NCI-H345 (cell line): ENCODE results near the gene CALU.

Experiments
- DNase-seq: peaks from one replicate; lab custom pipeline; 2025; lab: John Stamatoyannopoulos, UW

Gene CALU

DNA sequence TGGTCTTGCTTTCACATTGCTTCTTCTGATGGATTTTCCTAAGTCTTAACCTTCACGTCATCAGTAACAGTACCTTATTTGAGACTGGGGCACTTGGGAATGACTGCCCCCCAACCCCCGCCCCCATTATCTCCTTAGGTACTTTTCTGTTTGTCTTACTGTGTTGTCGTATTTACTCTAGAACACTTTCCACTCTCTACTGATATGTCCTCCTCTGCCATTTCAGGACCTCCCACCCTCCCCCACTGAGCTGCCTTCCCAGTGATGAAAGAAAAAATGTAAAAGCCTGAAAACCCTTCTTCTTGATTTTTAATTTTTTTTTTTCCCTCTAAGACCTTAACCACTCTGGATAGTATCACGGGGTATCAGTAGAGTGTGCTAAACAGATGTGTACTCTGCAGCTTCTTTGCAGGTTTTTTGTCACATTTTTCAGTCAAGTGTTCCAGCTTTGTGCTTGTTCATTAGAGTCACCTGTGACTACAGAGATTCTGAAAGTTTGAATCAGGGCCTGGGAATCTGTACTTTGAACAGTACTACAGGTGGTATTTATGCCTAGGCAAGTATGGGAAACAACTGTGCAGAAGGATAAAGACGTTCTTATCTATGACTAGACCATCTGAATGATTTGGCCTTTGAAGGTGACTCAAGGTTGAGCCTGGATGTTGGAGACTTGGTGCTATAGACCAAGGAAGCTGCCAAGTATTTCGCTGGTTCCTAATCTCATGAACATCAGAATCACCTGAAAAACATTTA, 8.3 kb downstream of the CALU start:
- no peak for DNase-seq

DNA sequence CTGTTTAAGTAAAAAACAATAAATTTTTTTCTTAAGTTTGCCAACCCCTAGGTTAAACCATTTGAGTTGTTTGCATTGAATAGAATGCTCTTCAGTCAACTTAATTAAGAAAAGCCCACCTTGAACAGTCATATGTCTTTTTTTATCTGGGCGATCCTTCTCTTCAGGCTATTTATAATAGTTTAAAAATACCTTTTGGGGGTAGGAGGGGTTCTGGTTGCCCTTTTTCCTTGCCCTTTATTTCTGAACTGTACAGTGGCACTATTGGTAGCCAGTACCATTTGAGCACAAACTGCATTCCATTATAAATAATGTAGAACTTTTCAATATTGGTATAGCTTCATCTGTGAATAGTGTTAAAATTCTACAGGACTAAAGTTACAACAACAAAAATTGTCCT, 13.1 kb downstream of the CALU start:
- no peak for DNase-seq

DNA sequence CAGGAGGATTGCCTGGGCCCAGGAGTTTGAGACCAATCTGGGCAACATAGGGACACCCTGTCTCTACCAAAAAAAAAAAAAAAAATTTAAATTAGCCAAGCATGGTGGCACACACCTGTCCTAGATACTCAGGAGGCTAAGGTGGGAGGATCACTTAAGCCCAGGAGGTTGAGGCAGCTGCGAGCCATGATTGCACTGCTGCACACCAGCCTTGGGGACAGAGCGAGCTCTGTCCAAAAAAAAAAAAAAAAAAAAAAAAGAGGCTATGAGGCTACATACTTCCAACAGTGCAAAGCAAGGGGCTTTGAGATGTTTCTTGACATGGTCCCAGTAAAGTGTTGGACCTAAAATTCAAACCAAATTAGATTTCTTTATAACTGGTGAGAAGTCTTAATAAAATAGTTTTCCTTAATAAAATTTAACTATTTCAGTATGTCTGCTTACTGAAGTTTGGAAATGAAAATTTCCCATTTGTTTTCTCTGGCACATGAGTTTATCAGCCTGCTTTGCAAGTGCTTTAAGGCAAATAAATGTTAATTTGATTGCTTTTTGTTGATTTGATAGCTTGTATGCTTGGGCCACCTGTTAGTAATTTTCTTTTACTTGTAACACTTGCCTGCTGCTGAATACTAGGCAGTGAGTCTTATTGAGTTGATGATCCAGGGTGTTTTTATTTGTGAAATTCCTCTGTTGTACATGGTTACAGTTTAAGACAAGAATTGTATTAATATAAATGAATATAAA, 16.1 kb downstream of the CALU start:
- DNase-seq, result no peak

DNA sequence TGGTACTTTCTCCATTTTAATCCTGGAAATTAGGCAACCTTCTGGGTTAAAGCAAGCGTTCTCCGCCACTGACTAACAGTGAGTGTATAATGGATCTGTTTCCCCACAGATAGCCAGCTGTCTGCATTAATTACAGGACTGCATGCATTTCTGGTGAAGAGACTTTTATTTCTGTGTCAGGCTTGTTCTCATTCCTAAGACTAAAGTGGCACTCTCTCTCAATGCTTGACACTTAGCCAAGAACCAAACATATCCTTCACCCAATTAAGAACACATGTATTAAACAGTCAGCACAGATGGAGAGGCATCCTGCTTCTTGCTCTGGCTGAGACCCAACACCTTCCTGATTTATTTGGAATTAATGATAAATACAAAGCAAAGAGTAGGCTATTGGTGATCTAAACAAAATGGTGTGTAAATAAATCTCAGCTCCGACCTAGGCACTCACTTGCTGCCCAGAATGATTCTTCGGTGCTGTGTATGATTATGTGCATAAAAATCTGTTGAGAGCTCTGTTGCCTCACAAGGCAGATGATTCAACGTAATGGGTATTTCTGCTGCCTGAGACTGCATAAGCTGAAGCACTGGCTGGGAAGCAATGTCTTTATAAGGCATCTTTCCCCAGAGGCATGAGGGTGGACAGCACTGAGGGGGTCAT, 16.8 kb downstream of the CALU start:
- DNase-seq, result no peak

DNA sequence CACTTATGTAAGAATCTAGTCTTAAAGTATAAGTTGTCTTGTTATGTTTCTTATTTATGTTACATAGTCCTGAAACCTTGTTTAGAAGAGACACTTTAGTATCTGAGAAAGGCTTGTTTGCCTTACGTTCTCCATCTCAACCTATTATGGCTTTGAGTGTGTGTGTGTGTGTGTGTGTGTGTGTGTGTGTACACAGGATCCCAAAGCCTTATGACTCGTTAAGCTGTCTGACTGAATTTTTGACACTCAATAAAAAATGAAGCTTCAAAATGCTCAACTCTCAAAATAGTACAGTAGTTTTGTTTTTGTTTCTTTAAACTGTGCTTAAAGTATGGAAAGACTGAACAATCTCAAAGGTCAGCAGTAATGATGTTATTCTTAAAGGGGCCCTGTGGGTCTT, 18.0 kb downstream of the CALU start:
- no peak for DNase-seq

DNA sequence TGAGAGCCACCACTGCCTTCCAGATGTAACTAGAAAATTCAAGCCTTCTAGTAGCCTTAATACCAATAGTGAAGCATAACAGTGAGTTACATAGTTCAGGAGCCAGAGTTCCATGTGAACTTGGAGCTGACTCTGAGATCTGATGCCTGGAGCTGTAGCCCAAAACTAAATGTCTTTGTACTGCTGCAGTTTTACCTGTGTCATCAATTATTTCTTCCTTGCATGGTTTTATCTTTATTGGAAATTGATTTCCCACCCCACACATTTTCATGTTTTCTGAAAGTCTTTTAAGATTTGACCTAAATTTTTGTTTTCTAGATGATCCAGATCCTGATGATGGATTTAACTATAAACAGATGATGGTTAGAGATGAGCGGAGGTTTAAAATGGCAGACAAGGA, 19.4 kb downstream of the CALU start:
- DNase-seq, result no peak

DNA sequence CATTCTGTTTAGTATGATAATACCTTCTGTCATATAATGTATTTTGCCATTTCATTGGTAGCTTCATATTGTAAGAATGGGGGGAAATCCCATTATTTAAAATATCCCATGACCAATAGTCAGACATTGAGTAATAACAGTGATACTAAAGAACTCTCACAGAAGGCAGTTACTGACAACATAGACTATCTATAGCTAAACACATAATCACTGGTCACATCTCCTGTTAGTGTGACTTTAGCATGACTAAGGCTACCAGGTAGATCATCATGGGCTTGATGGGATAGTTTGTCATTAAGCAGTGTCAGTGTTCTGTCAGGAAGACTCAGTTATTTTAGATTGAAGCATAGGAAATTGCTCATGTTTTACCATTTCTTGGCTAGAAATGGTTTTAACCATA, 20.1 kb downstream of the CALU start:
- no peak for DNase-seq

DNA sequence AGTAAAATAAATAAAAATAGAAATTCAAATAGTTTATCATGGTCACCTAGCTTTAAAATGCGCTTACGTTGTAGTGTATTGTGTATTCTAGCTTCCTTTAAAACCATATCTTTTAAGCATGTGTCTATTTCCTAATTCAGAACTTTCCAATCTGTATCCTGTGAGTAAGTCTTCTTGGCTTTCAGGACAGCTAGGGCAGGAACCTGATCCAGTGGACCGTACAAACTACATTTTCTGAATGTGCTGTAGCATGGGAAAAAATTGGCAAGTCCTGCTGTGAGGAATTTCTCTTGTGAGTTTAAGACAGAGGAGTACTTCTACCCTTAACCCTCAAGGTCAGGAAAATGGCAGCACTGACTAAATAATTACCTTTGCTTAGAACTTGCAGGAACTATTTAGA, 24.4 kb downstream of the CALU start:
- no peak for DNase-seq

DNA sequence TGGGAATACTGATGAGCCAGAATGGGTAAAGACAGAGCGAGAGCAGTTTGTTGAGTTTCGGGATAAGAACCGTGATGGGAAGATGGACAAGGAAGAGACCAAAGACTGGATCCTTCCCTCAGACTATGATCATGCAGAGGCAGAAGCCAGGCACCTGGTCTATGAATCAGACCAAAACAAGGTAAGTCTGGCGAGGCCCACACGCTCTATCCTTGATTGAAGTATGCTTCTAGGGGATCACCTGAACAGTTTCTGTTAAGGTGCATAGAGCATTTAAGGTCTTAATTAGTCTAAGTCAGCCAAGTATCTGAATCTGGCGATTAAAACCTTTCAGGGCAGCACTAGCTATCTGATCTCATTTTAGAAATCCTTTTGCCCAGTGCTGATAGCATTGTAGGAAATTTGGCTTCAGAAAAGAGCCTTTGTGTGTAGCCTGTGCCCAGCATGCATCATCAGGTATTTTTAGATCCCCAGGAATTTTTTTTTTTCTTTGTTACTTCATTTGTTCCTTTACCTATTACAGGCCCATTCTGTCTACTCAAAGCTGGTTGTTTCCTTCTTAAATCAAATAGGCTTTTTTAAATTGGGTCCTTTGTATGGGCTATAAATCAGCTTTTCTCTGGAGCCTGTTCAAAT, 28.4 kb downstream of the CALU start:
- DNase-seq, result no peak

DNA sequence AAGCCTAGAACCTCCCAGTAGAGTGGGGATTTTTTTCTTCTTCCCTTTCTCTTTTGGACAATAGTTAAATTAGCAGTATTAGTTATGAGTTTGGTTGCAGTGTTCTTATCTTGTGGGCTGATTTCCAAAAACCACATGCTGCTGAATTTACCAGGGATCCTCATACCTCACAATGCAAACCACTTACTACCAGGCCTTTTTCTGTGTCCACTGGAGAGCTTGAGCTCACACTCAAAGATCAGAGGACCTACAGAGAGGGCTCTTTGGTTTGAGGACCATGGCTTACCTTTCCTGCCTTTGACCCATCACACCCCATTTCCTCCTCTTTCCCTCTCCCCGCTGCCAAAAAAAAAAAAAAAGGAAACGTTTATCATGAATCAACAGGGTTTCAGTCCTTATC, 31.1 kb downstream of the CALU start:
- no peak for DNase-seq

DNA sequence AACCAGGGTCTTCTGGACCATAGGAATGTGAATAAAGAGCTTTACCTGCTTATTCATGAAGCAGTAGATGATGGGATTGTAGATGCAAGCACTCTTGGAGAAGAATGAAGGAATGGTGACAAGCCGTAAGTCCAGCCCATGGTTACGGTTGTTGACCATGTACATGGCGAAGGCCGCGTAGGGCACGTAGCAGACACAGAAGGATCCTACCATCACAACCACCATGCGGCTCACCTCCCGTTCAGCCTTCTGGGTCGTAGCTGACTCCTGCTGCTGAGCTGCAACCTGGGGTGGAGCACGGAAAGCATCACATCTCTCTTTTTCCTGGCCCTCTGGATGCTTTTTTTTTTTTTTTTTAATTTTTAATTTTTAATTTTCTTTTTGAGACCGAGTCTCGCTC, 34.4 kb downstream of the CALU start:
- DNase-seq, result no peak

DNA sequence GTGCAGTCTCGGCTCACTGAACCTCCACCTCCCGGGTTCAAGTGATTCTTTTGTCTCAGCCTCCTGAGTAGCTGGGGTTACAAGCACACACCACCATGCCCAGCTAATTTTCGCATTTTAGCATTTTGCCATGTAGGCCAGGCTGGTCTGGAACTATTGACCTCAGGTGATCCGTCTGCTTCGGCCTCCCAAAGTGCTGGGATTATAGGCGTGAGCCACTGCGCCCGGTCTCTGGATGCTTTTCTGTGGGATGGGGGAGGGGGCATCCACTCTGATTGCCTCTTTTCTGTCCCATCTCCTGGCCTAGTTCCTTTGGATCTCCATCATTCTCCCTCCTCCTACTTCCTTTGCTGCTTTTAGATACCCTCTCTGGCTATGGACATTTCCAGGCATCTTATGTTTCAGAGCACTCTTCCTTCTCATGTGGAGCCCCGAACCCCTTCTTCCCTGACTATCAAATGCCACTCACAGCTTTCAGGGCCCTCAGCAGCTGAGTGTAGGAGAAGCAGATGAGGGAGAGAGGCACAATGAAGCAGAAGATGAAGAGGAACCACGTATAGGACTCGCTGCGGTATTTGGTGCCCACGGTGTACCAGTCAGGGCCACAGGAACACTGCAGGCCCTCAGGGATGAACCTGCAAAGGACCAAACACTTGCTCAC, 35.0 kb downstream of the CALU start:
- DNase-seq, result no peak

DNA sequence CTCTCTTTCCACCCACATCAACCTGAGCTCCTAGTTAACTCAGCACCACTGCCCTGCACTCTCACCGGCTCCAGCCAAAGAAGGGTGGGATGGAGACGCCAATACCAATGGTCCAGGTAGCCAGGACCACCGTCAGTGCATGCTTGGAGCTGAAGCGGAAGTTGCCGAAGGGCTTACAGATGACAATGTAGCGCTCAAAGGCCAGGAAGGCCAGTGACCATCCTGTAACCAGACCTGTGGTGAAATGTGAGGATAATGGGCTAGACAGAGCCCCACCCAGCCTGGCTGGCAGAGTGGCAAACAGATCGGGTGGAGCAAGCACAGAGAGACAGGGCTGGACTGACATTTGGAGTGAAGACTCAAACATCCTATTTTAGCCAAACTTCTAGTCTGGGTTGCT, 35.8 kb downstream of the CALU start:
- no peak for DNase-seq

DNA sequence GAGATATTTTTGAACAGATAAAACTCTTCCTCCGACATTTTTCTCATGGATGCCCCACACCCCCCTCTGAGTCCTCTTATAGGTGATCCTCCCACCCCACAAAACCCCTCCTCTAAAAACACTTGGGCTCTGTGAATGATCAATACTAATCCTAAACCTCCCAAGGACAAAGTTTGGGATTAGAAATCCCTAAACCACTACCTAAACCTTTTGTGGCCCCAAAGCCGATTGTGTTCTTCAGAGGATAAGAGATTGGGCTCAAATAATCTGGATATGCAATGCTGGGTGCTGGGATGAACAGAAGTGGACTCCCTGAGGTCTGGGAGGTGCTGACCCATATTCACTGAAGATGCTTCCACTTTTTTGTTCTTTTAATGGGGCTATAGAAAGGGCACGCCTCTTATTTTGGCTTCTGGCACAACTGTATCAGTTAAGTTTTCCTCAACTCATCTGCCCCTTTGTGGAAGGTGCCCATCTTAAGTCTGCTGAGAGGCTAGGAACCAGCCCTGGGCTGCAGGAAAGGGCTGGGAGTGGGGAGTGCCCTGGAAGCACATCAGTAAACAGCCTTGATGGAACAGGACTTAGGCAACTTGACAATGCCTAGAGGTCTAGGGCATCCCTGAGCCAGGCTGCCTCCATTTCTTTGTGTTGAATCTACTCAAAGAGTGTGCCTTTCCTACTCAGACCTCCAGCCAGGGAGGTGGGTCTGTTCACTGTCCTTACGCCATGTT, 36.8 kb downstream of the CALU start, which contains the start of gene OPN1SW:
Gene OPN1SW (minus strand): TSS at position 51 of the 731 bp plus-strand sequence. CDS start 13 bp downstream, at position 38.
- DNase-seq, result no peak

DNA sequence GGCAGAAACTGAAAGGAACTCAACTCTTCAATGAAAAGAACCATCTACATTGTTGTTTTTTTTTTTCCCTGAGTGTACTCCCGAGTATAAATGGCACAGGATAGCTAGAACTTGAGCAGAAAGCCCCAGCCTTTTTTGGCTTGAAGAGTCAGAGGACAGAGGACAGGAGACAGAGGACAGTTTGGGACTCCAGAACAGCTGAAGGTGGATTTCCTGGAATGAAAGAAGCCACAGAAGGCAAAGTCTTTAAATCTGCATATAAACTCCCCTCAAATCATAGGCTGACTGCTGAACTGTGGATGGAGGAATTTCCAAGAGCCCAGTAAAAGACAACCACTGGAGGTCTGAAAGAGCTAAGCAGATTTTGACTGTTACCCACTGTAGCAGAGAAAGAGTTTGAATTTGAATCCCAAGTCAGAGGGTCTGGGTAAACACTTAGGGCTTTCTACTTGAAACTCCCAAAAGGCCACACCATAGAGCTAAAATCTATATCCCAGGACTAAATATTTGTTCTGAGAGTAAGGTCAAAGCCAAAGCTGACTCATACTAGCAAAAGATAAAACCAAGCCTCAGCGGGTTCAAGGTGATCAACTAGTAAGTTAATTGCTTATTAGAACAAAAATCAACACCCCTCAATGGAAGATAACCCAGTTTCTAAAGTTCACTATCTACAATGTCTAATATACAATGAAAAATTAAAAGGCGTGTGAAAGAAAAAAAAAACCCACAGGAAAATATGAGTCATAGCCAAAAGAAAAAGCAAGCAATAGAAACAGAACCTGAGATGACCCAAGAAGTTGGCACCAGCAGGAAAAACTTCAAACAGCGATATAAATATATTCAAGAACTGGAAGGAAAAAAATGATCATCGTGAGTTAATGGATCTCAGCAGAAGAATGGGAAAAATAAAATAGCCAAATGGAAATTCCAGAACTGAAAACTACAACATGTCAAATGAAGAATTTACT, 38.3 kb downstream of the CALU start:
- DNase-seq, result no peak

DNA sequence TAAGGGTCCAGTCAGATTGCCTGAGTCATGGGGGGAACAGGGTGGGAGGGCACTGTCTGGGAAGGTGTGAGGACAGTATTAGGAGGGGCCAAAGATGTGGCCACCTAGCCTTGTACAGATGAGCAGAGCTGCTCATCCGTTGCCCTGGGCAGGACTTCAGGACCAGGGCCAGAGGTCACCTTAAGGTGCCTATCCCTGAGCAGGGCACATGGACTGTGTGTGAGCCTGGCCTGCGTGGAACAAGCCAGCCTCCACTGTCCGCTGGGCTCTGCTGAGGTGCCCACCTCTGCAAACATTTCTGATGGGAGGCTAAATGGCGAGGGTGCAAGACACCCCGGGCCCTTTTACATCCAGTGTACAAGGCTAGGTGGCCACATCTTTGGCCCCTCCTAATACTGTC, 39.8 kb downstream of the CALU start:
- DNase-seq, result no peak

DNA sequence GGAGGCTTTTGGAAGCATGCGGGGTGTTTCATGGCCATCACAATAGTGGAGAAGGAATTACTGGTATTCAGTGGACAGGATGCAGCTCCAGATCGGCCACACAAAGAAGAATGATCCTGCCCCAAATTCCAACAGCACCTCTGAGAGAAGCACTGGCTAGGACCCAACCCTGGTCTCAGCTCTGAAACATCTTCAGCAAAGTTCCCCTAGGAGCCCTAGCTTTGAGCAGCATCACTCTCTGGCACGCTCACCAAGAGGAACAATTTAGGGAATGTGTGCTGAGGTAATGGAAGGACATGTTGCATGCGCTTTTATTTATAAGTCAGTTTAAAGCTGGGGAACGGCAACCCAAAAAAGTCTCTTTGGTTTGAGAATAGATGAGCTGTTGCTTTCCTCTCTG, 42.0 kb downstream of the CALU start:
- DNase-seq, result no peak

DNA sequence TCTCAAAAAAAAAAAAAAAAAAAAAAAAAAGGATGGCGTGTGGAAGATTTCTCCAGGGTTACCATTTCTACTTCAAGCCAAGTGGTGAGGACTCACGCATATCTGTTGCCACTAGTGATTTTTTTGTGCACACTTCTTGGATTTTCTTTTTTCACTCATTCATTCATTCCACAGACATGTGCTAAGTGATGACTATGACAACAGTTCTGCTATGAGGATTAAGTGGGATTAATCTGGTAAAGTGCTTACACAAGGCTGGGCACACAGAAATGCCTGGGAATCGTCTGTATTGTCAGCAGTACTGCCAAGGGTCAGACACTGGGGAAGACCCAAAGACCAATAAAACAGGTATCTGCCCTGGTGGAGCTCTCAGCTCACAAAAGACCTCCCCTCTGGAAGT, 42.7 kb downstream of the CALU start:
- no peak for DNase-seq

DNA sequence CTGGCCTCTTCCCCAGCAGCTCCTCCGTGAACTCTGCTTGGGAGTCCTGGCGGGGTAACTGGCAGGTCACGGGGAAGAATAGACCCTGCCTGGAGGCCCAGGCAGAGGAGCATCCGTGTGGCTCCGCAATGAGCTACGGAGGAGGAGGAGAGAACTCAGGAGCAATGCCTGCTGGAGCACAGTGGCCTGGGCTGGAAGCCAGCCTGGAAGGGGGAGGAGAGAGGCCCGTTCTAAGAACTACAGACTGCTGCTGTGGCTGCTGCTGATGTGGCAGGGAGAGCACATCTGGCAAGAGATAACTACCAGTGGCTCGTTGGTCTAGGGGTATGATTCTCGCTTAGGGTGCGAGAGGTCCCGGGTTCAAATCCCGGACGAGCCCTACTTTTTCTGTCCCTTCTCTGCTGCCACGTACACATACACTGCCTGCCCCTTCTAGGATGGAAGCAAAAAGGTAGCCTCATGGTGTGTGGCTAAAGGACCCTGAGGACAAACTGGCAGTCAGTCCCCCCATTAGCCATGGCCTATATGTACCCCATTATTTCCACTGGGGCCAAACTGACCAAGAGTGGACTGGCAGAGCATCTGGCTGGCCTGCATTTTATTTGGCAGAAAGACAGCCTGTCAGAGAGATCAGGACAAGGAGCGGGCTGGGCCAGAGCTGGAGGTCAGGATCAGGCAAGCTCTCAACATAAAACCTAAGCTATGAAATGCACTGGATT, 44.1 kb downstream of the CALU start:
- no peak for DNase-seq

DNA sequence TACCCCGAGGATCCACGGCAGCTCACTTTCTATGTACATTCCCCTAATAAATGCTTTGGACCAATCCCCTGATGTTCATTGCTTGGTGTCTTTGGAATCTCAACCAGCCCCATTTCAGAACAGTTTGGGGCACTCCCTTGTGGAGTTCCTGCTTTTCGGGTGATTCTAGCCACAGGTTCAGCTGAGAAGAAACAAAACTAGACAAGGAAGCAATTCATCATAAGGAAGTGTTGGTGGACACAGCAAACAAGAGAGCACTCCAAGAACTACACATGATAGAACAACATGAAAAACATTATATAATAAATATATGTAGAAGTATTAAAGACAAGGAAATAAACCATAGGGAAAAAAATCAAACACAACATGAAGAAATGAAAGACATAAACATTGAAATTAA, 46.6 kb downstream of the CALU start:
- DNase-seq, result no peak
